Measurements from ENCODE around the gene NDUFA11.

NDUFA11 gene

GRCh38 chr19:5931251-5931650 lies 27.7 kb upstream of the NDUFA11 start:
- TF ChIP-seq, protein P1, sequence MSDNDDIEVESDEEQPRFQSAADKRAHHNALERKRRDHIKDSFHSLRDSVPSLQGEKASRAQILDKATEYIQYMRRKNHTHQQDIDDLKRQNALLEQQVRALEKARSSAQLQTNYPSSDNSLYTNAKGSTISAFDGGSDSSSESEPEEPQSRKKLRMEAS (IDR thresholded peaks at IDR 0.05; ENCODE audit: low read depth, low read length), result no peak
- no peak for TF ChIP-seq MYC (IDR thresholded peaks at IDR 0.05; ENCODE audit: low read depth, low read length)
- no peak for TF ChIP-seq POLR2A (IDR thresholded peaks at IDR 0.05; ENCODE audit: extremely low read depth, insufficient read length)
- TF ChIP-seq, protein P2, sequence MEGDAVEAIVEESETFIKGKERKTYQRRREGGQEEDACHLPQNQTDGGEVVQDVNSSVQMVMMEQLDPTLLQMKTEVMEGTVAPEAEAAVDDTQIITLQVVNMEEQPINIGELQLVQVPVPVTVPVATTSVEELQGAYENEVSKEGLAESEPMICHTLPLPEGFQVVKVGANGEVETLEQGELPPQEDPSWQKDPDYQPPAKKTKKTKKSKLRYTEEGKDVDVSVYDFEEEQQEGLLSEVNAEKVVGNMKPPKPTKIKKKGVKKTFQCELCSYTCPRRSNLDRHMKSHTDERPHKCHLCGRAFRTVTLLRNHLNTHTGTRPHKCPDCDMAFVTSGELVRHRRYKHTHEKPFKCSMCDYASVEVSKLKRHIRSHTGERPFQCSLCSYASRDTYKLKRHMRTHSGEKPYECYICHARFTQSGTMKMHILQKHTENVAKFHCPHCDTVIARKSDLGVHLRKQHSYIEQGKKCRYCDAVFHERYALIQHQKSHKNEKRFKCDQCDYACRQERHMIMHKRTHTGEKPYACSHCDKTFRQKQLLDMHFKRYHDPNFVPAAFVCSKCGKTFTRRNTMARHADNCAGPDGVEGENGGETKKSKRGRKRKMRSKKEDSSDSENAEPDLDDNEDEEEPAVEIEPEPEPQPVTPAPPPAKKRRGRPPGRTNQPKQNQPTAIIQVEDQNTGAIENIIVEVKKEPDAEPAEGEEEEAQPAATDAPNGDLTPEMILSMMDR (IDR thresholded peaks at IDR 0.05; ENCODE audit: low read depth, low read length), result no peak
- no peak for DNase-seq (ENCODE audit: low read depth)

GRCh38 chr19:5929625-5930024 lies 26.0 kb upstream of the NDUFA11 start:
- DNase-seq (ENCODE audit: low read depth), result no peak
- H3K4me3 ChIP-seq (ENCODE audit: low read depth, low read length), result no peak overlapping the region
- TF ChIP-seq MYC (IDR thresholded peaks at IDR 0.05; ENCODE audit: low read depth, low read length), result no peak
- TF ChIP-seq POLR2A (IDR thresholded peaks at IDR 0.05; ENCODE audit: extremely low read depth, insufficient read length), result no peak
- TF ChIP-seq, protein P2 (IDR thresholded peaks at IDR 0.05; ENCODE audit: low read depth, low read length), result no peak
- TF ChIP-seq, protein P1 (IDR thresholded peaks at IDR 0.05; ENCODE audit: low read depth, low read length), result no peak

More at GRCh38 chr19:5931251-5931650, 27.7 kb upstream of the NDUFA11 start:
- no peak overlapping the region for H3K4me3 ChIP-seq (ENCODE audit: low read depth, low read length)

- no peak for DNase-seq (ENCODE audit: low read depth)
- no peak overlapping the region for H3K4me3 ChIP-seq (ENCODE audit: low read depth, low read length)
- TF ChIP-seq, protein P2 (IDR thresholded peaks at IDR 0.05; ENCODE audit: low read depth, low read length), result no peak
- TF ChIP-seq MYC (IDR thresholded peaks at IDR 0.05; ENCODE audit: low read depth, low read length), result no peak
- TF ChIP-seq POLR2A (IDR thresholded peaks at IDR 0.05; ENCODE audit: extremely low read depth, insufficient read length), result no peak
- TF ChIP-seq, protein P1 (IDR thresholded peaks at IDR 0.05; ENCODE audit: low read depth, low read length), result no peak
These were observed 25.6 kb upstream of the NDUFA11 start for GRCh38 chr19:5929179-5929578.

- no peak for DNase-seq (ENCODE audit: low read depth)
- H3K4me3 ChIP-seq (ENCODE audit: low read depth, low read length), result no peak overlapping the region
- TF ChIP-seq MYC (IDR thresholded peaks at IDR 0.05; ENCODE audit: low read depth, low read length) (no peak), POLR2A (IDR thresholded peaks at IDR 0.05; ENCODE audit: extremely low read depth, insufficient read length) (no peak)
- TF ChIP-seq, protein P2 (IDR thresholded peaks at IDR 0.05; ENCODE audit: low read depth, low read length), result no peak
- TF ChIP-seq, protein P1 (IDR thresholded peaks at IDR 0.05; ENCODE audit: low read depth, low read length), result no peak
These were observed 23.8 kb upstream of the NDUFA11 start for GRCh38 chr19:5927441-5927821.

GRCh38 chr19:5926641-5927440 lies 23.3 kb upstream of the NDUFA11 start:
- TF ChIP-seq POLR2A (IDR thresholded peaks at IDR 0.05; ENCODE audit: extremely low read depth, insufficient read length) (no peak), MYC (IDR thresholded peaks at IDR 0.05; ENCODE audit: low read depth, low read length) (no peak)
- TF ChIP-seq, protein P1 (IDR thresholded peaks at IDR 0.05; ENCODE audit: low read depth, low read length), result no peak
- TF ChIP-seq, protein P2 (IDR thresholded peaks at IDR 0.05; ENCODE audit: low read depth, low read length), result no peak
- no peak overlapping the region for H3K4me3 ChIP-seq (ENCODE audit: low read depth, low read length)
- DNase-seq (ENCODE audit: low read depth), result no peak

All from NB4 (cell line).